GM18507 (cell line): ENCODE results near the gene USHBP1.

Source experiments
- DNase-seq: peaks from one replicate; pipeline ENCODE4 v3.0.0; 2011; ENCODE audit warnings: low read depth; ENCODE audit not compliant: insufficient read length; ENCODE audit errors: extremely low spot score
- FAIRE-seq: peaks from 2 replicates; lab custom pipeline; 2011; peaks lifted over from hg19 to GRCh38; lab: Jason Lieb, UNC

Gene USHBP1

GRCh38 chr19:17264641-17264979 lies at the start of gene USHBP1:
Gene USHBP1 (minus strand): TSS chr19:17264745. CDS start chr19:17264299, 446 bp downstream.
- FAIRE-seq (no peak), DNase-seq (no peak)

GRCh38 chr19:17314007-17314593 lies 49.6 kb upstream of the USHBP1 start:
- FAIRE-seq (no peak), DNase-seq (no peak)

GRCh38 chr19:17312189-17313113 lies 47.9 kb upstream of the USHBP1 start:
- FAIRE-seq (no peak), DNase-seq (no peak)

- no peak for FAIRE-seq
- no peak for DNase-seq
Observed at GRCh38 chr19:17311455-17312188, 47.1 kb upstream of the USHBP1 start.

- DNase-seq (no peak), FAIRE-seq (peak; percentile 38)
Observed at GRCh38 chr19:17309965-17310461, 45.5 kb upstream of the USHBP1 start.

- FAIRE-seq: peak; percentile 100
Observed at GRCh38 chr19:17309198-17309964, 44.8 kb upstream of the USHBP1 start, which contains the start of gene DDA1. Gene DDA1 (plus strand): TSS chr19:17309563. CDS start chr19:17309655, 92 bp downstream.

GRCh38 chr19:17307876-17308377 lies 43.4 kb upstream of the USHBP1 start:
- no peak for DNase-seq
- no peak for FAIRE-seq

More at GRCh38 chr19:17309198-17309964, 44.8 kb upstream of the USHBP1 start, which contains the start of gene DDA1:
- DNase-seq: peak; percentile 98

GRCh38 chr19:17306285-17306714 lies 41.8 kb upstream of the USHBP1 start:
- FAIRE-seq: no peak
- no peak for DNase-seq

GRCh38 chr19:17305517-17306284 lies 41.2 kb upstream of the USHBP1 start, which contains the start of gene MRPL34:
Gene MRPL34 (plus strand): TSS chr19:17305872. CDS start chr19:17305893, 21 bp downstream.
- peak; percentile 98 for FAIRE-seq
- DNase-seq: peak; percentile 78

- FAIRE-seq: no peak
- no peak for DNase-seq
Observed at GRCh38 chr19:17305216-17305516, 40.6 kb upstream of the USHBP1 start.

GRCh38 chr19:17304386-17305215 lies 40.1 kb upstream of the USHBP1 start:
- DNase-seq (no peak), FAIRE-seq (no peak)

- no peak for DNase-seq
- no peak for FAIRE-seq
Observed at GRCh38 chr19:17303940-17304267, 39.4 kb upstream of the USHBP1 start.

GRCh38 chr19:17303167-17303939 lies 38.8 kb upstream of the USHBP1 start, which contains the start of gene ABHD8:
Gene ABHD8 (minus strand): TSS chr19:17303425. CDS start chr19:17301616, 1,809 bp downstream.
- peak; percentile 95 for FAIRE-seq
- peak; percentile 76 for DNase-seq

- FAIRE-seq (no peak), DNase-seq (no peak)
Observed at GRCh38 chr19:17302391-17303166, 38.0 kb upstream of the USHBP1 start.

- DNase-seq (no peak), FAIRE-seq (no peak)
Observed at GRCh38 chr19:17300992-17301619, 36.6 kb upstream of the USHBP1 start.

GRCh38 chr19:17296976-17297375 lies 32.4 kb upstream of the USHBP1 start:
- no peak for FAIRE-seq

More at GRCh38 chr19:17296976-17297375, 32.4 kb upstream of the USHBP1 start:
- DNase-seq: no peak
